ENCODE measurements around the gene GLRA2.

The GLRA2 gene

GRCh38 chrX:14529290-14529989 is at the start of gene GLRA2:
GLRA2 (plus strand) TSS chrX:14529536; CDS start chrX:14530058, 522 bp downstream.
- DNase-seq, result no peak

GRCh38 chrX:14489437-14489836 is 39.9 kb upstream of the GLRA2 start:
- DNase-seq, result no peak

DNA sequence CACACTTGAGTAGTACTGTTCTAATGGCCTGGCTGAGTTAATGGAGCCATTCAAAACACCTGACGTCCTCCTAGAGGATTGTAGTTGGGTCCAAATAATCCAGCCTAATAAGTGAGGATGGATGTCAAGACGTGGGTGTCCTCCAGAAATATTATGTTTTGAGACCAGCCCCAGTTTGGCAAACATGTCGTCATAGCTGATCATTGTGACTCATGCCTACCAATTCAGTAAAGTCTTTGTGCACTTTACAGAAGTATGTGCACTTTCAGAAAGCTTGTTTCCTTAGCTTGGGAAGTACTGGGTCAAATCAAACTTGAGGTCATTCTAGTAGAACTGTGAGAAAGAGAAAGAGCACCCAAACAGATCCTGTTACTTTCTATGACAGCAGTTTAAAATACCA is 37.6 kb upstream of the GLRA2 start:
- DNase-seq, result no peak

- no peak for DNase-seq
Observed at GRCh38 chrX:14496674-14497073, 32.7 kb upstream of the GLRA2 start.

DNA sequence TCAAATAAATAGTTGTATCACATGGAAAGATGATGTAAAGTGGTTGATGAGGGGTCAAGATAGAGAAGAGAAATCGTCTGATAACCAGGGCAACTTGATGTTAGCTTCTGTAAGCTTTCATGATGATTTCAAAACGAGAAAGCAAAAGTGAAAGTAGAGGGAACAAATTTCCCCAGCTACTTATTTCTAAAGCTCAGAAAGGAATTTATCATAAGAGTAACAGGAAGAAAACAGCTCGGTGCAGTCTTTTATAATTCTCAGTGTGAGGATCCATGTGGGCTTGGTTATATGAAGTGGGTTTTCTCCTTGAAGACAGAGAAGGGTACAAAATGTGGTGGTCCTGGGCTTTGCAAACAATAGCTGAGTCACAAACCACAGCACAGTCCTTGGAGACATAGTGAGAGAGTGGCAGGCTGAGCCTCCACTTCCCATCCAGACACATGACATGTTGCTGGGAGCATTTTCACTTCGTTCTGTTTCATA is 32.1 kb upstream of the GLRA2 start:
- DNase-seq, result no peak

GRCh38 chrX:14501327-14501726 is 28.0 kb upstream of the GLRA2 start:
- no peak for DNase-seq

GRCh38 chrX:14504960-14505538 is 24.3 kb upstream of the GLRA2 start:
- DNase-seq, result no peak

DNA sequence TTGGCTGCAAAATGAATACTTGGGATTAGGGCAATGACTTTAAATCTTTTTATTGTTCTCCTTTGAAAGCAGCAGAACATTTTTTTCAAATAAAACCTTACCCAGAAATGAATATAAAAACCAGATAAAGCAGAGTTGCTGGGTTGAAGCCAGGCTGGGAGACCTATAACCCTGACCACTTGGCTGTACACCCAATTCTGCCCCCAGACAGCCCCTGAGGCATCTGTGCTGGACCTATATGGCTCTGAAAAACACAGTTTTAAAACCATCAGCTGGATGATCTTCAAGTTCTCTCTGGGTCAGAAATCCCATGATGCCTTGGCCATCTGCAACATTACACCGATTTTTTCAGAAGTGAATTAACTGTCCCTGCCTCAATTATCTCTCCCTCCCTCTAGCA is 23.7 kb upstream of the GLRA2 start:
- DNase-seq, result no peak

DNA sequence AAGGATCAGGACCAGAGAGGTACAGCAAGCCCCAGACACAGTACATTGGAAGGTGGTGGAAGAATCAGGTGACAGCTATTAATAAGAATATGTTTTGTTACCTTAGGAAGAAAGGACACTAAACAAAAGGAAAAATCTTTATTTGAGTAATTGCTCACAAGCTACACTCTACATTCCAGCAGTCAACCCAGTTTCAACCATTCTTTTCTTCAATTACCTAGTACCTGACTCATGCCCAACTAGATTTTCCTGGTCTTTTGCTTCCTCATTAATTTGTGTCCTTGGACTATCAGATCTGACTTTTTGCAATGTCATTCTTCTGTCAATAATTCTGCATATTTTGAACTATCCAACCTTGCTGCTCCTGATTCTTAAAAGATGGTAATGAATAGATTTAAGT is 22.5 kb upstream of the GLRA2 start:
- DNase-seq, result no peak

DNA sequence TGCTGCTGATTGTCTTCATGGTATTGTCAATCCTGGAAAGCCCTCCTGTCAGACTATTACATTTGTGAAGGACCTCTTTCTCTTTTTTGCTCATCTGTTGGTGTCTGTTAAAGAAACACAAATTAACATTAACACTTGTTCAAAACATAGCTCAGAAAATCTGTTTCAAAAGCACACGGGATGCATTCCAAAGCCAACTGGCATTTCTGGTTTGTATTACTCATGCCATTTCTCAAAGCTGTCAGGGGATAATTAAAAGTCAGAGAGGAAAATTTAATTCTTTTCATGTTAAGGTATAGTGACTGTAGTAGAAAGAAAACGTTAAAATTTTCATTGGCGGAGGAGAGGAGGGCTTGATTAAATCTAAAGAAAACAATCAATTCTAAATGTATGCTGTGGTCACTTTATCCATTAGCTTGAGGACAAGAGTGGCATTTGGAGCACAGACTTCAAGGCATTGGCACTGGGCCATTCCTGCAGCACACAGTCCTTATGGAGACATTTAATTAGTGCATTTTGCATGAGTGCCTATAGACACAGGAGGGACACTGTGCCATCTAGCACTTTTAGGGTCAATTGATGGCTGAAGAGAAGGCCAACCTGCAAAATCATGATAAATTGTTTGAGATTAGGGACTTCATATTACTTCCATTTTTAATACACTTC is 21.2 kb upstream of the GLRA2 start:
- no peak for DNase-seq

DNA sequence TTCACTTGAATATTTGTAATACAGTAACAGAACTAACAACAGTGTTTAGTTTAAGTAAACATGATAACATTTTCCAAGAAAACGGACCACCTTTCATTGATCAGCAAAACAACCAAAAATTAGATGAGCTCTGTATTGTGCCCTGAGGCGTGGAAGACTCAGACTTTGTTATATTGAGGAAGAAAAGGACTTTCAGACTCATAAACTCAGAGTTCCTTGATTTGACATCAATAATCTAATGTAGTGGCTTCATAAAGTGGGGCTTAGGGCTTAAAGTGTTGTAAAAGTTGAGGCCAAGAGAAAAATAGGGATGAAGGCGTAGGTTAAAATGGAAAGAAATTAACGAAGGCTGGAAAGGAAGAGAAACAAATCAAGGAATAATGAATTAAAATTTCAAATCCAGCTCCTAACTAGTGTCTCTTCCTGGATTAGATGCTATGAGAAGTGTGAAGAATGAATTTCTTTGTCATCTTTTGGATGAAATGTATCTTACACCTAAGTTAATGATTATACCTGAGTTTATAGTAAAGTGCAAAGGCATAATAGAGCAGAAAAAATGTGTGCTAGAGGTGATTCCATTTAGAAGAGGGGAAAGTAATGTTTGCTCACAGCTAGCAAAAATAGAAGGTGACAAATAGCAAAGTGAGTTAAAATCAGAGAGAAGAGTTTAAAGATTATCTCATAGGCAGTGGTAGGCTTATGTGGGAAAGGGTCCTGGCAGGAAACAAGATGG is 19.8 kb upstream of the GLRA2 start:
- DNase-seq, result no peak

GRCh38 chrX:14528629-14529289 is 577 bp upstream of the GLRA2 start:
- peak; percentile 71 for DNase-seq

DNA sequence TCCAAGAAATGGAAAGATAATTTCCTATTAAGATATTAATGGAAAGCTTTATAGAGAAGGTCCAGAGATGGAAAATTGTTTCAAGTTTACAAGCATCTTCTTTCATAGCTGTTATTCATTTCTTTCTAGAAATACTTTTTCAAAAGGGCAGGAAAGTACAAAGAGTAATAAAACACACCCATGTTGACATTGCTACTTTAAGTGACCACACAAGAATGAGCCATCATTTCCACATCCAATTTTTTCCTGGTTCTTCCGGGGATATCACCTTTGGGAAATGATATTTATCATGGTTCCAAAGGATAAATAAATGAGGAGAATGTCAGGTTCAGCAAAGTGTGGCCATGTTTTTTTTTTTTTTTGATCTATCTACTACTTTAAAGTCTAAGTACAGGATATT is 4.5 kb downstream of the GLRA2 start:
- no peak for DNase-seq

DNA sequence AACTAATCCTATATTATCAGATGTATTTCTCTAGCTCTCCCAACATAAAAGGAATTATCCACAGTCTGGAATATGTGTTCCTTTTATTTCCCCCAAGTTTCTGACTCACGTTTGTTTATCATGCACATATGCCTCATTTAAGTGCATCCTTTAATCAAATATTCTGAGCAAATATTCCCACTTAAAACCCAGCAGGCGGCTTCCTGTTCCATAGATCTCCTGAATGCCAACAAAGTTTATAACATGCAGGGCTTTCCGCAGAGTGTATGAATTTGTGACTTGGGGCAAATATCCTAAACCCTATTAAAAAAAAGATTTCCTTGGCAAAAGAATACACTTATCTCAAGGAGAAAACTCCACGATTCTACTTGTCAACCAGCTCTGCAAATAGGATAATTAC is 16.9 kb downstream of the GLRA2 start:
- DNase-seq, result peak; percentile 4

DNA sequence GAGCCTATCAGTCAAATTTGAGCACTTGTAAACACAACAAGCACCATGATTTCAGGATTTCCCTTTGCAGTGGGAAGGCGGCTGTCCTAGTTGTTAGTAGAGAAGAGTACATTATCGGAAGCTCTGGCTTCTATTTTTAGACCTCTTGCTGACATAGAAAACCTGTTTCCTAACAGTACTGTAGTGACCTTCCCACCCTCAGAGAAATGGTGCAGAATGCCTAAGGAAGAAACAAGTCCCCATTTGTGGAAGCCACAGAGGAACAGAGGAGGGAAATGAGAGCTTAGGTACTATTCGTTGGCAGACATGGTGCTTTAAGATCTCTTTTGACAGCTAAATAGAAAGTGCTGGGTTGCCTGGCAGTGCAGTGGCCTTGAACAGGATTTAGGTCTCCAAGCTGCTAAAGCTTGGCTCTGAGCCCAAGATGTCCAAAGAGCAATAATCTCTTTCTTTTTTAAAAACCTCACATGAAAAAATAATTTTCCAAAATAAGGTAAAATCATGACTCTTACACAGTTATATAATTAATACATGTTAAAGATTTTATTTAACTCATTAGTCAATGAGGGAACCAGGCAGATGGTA is 24.9 kb downstream of the GLRA2 start:
- no peak for DNase-seq

- DNase-seq, result no peak
Observed at GRCh38 chrX:14564058-14564457, 34.7 kb downstream of the GLRA2 start.

- no peak for DNase-seq
Observed at GRCh38 chrX:14573161-14573560, 43.8 kb downstream of the GLRA2 start.

GRCh38 chrX:14581081-14581480 is 51.7 kb downstream of the GLRA2 start:
- DNase-seq, result no peak

DNA sequence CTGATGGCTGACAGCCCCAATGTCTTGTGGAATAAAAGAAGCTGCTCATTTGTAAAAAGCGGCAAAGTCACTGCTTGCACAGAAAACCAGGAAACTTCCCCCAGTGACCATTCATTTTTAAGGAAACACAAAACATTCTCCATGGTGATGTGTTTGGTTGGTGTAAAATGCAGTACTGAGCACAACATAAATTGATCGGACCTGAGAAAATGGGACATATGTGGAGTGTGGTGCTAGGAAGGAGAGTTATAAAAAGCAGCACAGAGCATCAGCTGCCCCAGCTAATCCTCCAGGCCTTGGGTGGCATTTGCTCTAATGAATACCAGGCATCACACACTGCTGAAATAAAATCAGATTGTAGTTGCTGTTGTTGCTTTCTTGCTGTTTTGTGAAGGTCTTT is 55.2 kb downstream of the GLRA2 start:
- DNase-seq, result no peak

GRCh38 chrX:14590216-14590615 is 60.9 kb downstream of the GLRA2 start:
- DNase-seq, result no peak

DNA sequence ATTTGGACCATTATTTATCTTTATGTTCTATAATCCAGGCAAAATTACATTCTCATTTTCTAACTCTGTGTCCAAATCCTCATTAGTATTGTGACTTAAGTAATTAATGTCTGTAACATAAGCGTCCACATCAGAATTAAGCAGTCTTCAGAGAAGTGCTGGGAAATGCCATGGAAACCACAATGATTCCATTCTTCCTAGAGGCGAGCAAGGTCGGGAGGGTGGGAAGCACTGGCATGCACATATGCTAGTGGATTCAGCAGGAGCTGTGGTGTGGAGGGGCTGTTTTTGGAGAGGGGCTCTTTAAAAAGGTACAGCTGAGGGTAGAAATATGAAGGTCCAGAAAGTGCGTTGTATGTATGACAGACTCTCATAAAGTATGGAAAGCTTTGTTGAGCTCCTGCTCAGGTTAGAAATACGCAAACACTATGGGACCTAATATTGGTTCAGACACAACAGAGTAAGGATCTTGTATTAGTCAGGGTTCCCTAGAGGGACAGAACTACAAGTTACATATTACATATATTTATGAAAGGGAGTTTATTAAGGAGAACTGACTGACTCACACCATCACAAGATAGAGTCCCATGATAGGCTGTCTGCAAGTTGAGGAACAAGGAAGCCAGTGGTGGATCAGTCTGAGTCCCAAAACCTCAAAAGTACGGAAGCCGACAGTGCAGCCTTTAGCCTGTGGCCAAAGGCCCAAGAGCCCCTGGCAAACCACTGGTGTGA is 61.5 kb downstream of the GLRA2 start:
- DNase-seq, result no peak

- DNase-seq, result no peak
Observed at GRCh38 chrX:14591976-14592375, 62.6 kb downstream of the GLRA2 start.
